SK-N-SH (cell line): ENCODE data around the gene AVPI1. TPM values are rescaled to one million over a fixed set of nuclear protein-coding genes. Genes with fewer than 3 reads are reported as not detected.

Source experiments
- CTCF ChIA-PET: fragments of 300-600, 350-600 bp; formaldehyde crosslinking; extraction: SDS; loops from one replicate; lab custom pipeline; 2021; lab: Yijun Ruan, JAX
- POLR2A ChIA-PET: fragments of 350-600 bp; sonication (Branson Sonifier 250); formaldehyde crosslinking; extraction: SDS; loops from one replicate; lab custom pipeline; 2020; ENCODE audit warnings: antibody characterized with exemption, inconsistent platforms; lab: Yijun Ruan, JAX
- DNase-seq: peaks from one replicate; pipeline ENCODE4 v3.0.0; 2012
- H2AFZ ChIP-seq: fragments of 200-600 bp; sonication (generic); 2 replicates; pipeline ENCODE4 v1.8.1; 2016; ENCODE audit warnings: antibody characterized with exemption, mild to moderate bottlenecking, low read depth
- H3F3A ChIP-seq: fragments of 200-600 bp; sonication (generic); replicated peaks from 2 replicates; pipeline ENCODE3; 2016; ENCODE audit warnings: antibody characterized with exemption, mild to moderate bottlenecking; ENCODE audit not compliant: insufficient read depth
- H3K27ac ChIP-seq, 2 experiments: fragments of 200-500 bp in 1 of 2; fragments of 200-600 bp in 1 of 2; sonication (Bioruptor generic) in 1 of 2; sonication (generic), shearing (Covaris generic) in 1 of 2; 2 replicates each; pipeline versions ENCODE4 v1.5.1 to v1.6.1; 2014 to 2016; ENCODE audit warnings: low read depth in 2 of 2, inconsistent platforms in 1 of 2, low read length in 1 of 2, mild to moderate bottlenecking in 1 of 2, mixed read lengths in 1 of 2
- H3K27me3 ChIP-seq: fragments of 200-600 bp; sonication (generic), shearing (Covaris generic); 2 replicates; pipeline ENCODE4 v1.6.1; 2016; ENCODE audit warnings: mixed run types; ENCODE audit not compliant: insufficient read depth
- H3K36me3 ChIP-seq, 2 experiments: fragments of 200-500 bp in 1 of 2; fragments of 200-600 bp in 1 of 2; sonication (Bioruptor generic) in 1 of 2; sonication (generic) in 1 of 2; replicated peaks in 1 of 2; 2 replicates each; pipeline versions ENCODE3 to v1.5.1; 2014 to 2016; ENCODE audit warnings: low read length in 1 of 2, mild to moderate bottlenecking in 1 of 2; ENCODE audit not compliant: insufficient read depth in 2 of 2, control insufficient read depth in 1 of 2
- H3K4me1 ChIP-seq, 2 experiments: fragments of 200-500 bp in 1 of 2; fragments of 200-600 bp in 1 of 2; sonication (Bioruptor generic) in 1 of 2; sonication (generic), shearing (Covaris generic) in 1 of 2; 2 replicates each; pipeline versions ENCODE4 v1.5.1 to v1.6.1; 2014 to 2016; ENCODE audit warnings: low read depth in 1 of 2, low read length in 1 of 2, mixed run types in 1 of 2; ENCODE audit not compliant: insufficient read depth in 2 of 2, control insufficient read depth in 1 of 2
- H3K4me2 ChIP-seq: fragments of 200-600 bp; sonication (generic), shearing (Covaris generic); 2 replicates; pipeline ENCODE4 v1.6.1; 2017; ENCODE audit warnings: mixed run types
- H3K4me3 ChIP-seq, 2 experiments: fragments of 200-500 bp in 1 of 2; fragments of 200-600 bp in 1 of 2; sonication (Bioruptor generic) in 1 of 2; sonication (generic), shearing (Covaris generic) in 1 of 2; 2 replicates each; pipeline versions ENCODE4 v1.5.1 to v1.8.1; 2014 to 2016; ENCODE audit warnings: low read depth in 2 of 2, inconsistent platforms in 1 of 2, low read length in 1 of 2, mild to moderate bottlenecking in 1 of 2, mixed read lengths in 1 of 2, moderate library complexity in 1 of 2
- H3K79me2 ChIP-seq: fragments of 200-600 bp; sonication (generic); 2 replicates; pipeline ENCODE4 v1.8.1; 2017; ENCODE audit warnings: mild to moderate bottlenecking; ENCODE audit not compliant: insufficient read depth
- H3K9ac ChIP-seq: fragments of 200-600 bp; sonication (generic); 2 replicates; pipeline ENCODE4 v1.6.1; 2017; ENCODE audit warnings: mixed run types
- H3K9me2 ChIP-seq: fragments of 200-600 bp; sonication (generic); 2 replicates; pipeline ENCODE4 v1.6.1; 2017; ENCODE audit warnings: mixed run types
- H3K9me3 ChIP-seq: fragments of 200-600 bp; sonication (generic); 2 replicates; pipeline ENCODE4 v1.6.1; 2017; ENCODE audit warnings: mixed run types, mild to moderate bottlenecking, moderate library complexity
- H4K20me1 ChIP-seq: fragments of 200-600 bp; sonication (generic); 2 replicates; pipeline ENCODE4 v1.6.1; 2017; ENCODE audit warnings: mild to moderate bottlenecking, mixed run types; ENCODE audit not compliant: insufficient read depth
- CHD2 ChIP-seq: fragments of 150-350 bp; IDR thresholded peaks from 2 replicates; pipeline ENCODE4 v1.6.1; 2018; ENCODE audit warnings: low read length; ENCODE audit not compliant: partially characterized antibody
- ELF1 ChIP-seq: IDR thresholded peaks from 2 replicates; pipeline ENCODE4 v1.4.0; 2012
- EZH2phosphoT487 ChIP-seq: fragments of 200-600 bp; sonication (generic); IDR thresholded peaks from 2 replicates; pipeline ENCODE4 v1.6.1; 2017; ENCODE audit warnings: low read depth, mixed run types, mild to moderate bottlenecking, antibody characterized with exemption, moderate library complexity, borderline replicate concordance
- FOSL2 ChIP-seq: IDR thresholded peaks from 2 replicates; pipeline ENCODE4 v1.4.0; 2012; ENCODE audit warnings: low read depth, mild to moderate bottlenecking, moderate library complexity, borderline replicate concordance
- FOXM1 ChIP-seq: IDR thresholded peaks from 2 replicates; pipeline ENCODE4 v1.4.0; 2012; ENCODE audit warnings: low read depth, mild to moderate bottlenecking
- GATA2 ChIP-seq: sonication (generic); formaldehyde crosslinking; IDR thresholded peaks from 2 replicates; pipeline ENCODE4 v1.5.0; 2020; ENCODE audit warnings: mild to moderate bottlenecking, missing genetic modification reagents
- JUND ChIP-seq: IDR thresholded peaks from 2 replicates; pipeline ENCODE4 v1.4.0; 2012
- MXI1 ChIP-seq: IDR thresholded peaks from 2 replicates; pipeline ENCODE4 v1.6.1; 2012; ENCODE audit warnings: mild to moderate bottlenecking, low read depth, low read length, improper control_type of control experiment
- NFIC ChIP-seq: IDR thresholded peaks from 2 replicates; pipeline ENCODE4 v1.4.0; 2012; ENCODE audit warnings: borderline replicate concordance
- NRF1 ChIP-seq: IDR thresholded peaks from 2 replicates; pipeline ENCODE4 v1.6.1; 2012; ENCODE audit warnings: low read depth, mild to moderate bottlenecking, low read length
- PBX3 ChIP-seq: IDR thresholded peaks from 2 replicates; pipeline ENCODE4; 2012
- RAD21 ChIP-seq: IDR thresholded peaks from 2 replicates; pipeline ENCODE4 v1.6.1; 2012; ENCODE audit warnings: mild to moderate bottlenecking, low read length
- RFX5 ChIP-seq: IDR thresholded peaks from 2 replicates; pipeline ENCODE4 v1.6.1; 2012; ENCODE audit warnings: mild to moderate bottlenecking, improper control_type of control experiment, low read length
- RXRA ChIP-seq: IDR thresholded peaks from 2 replicates; pipeline ENCODE4 v1.4.0; 2012; ENCODE audit warnings: low read depth, mild to moderate bottlenecking, borderline replicate concordance
- SIN3A ChIP-seq: IDR thresholded peaks from 2 replicates; pipeline ENCODE4 v1.6.1; 2012; ENCODE audit warnings: low read depth, mild to moderate bottlenecking, low read length, moderate library complexity, borderline replicate concordance
- SMC3 ChIP-seq: IDR thresholded peaks from 2 replicates; pipeline ENCODE4 v1.6.1; 2012; ENCODE audit warnings: low read depth, low read length, improper control_type of control experiment
- TCF12 ChIP-seq: IDR thresholded peaks from 2 replicates; pipeline ENCODE4 v1.4.0; 2012
- YY1 ChIP-seq: IDR thresholded peaks from 2 replicates; pipeline ENCODE4 v1.4.0; 2012; ENCODE audit warnings: low read depth, mild to moderate bottlenecking
- WGBS: methylation state at CpG from one replicate; pipeline ENCODE4 v1.1.6; 2017; ENCODE audit warnings: low lambda C conversion rate; 5-methylcytosine and 5-hydroxymethylcytosine counted together
- polyA plus RNA-seq, 3 experiments: library from polyadenylated mRNA; depleted of rRNA; stranded (reverse); fragments of >200 nt; gene quantifications; 2 replicates each; pipeline ENCODE4 v1.2.3, GENCODE V29; 2012
- TF ChIP-seq, protein P1 (sequence below): fragments of 200-600 bp; sonication (generic); IDR thresholded peaks from 2 replicates; pipeline ENCODE4 v1.6.1; 2017; ENCODE audit warnings: antibody characterized with exemption, mild to moderate bottlenecking, moderate library complexity
- TF ChIP-seq, protein P2 (sequence below): IDR thresholded peaks from 2 replicates; pipeline ENCODE4 v1.6.1; 2012; ENCODE audit warnings: mild to moderate bottlenecking, low read depth, low read length, moderate library complexity

The AVPI1 gene
- polyA plus RNA-seq, 1 of the 3 experiments (the other 2 are of a cell fraction): 6.3 TPM

GRCh38 chr10:97717627-97718026 is 30.6 kb upstream of the AVPI1 start:
- no peaks in the 10 kb centered on the region for H3K27me3 ChIP-seq
- TF ChIP-seq SIN3A: no peak
- TF ChIP-seq, protein P1, sequence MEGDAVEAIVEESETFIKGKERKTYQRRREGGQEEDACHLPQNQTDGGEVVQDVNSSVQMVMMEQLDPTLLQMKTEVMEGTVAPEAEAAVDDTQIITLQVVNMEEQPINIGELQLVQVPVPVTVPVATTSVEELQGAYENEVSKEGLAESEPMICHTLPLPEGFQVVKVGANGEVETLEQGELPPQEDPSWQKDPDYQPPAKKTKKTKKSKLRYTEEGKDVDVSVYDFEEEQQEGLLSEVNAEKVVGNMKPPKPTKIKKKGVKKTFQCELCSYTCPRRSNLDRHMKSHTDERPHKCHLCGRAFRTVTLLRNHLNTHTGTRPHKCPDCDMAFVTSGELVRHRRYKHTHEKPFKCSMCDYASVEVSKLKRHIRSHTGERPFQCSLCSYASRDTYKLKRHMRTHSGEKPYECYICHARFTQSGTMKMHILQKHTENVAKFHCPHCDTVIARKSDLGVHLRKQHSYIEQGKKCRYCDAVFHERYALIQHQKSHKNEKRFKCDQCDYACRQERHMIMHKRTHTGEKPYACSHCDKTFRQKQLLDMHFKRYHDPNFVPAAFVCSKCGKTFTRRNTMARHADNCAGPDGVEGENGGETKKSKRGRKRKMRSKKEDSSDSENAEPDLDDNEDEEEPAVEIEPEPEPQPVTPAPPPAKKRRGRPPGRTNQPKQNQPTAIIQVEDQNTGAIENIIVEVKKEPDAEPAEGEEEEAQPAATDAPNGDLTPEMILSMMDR: no peak
- TF ChIP-seq RAD21: no peak
- TF ChIP-seq ELF1: no peak
- TF ChIP-seq RFX5: no peak
- TF ChIP-seq PBX3: no peak
- TF ChIP-seq RXRA: no peak
- TF ChIP-seq, all 33 proteins: peak for 0
- Histone ChIP-seq H3K9me3 (no peaks in the 10 kb centered on the region), H3K27ac (no peak overlapping the region), H4K20me1 (peaks cover 22% of the 10 kb centered on the region), H3K4me3 (no peak overlapping the region), H3K4me1 (peaks cover 19 to 31% of the 10 kb centered on the region in 2 experiments; a peak in 3 of 4 replicates), H3K36me3 (peaks cover 20 to 25% of the 10 kb centered on the region in 2 experiments), H3F3A (peaks cover 3% of the 10 kb centered on the region), H3K9me2 (no peaks in the 10 kb centered on the region), H3K9ac (no peak overlapping the region), H3K4me2 (peak overlapping the region; percentile 17), H3K79me2 (peaks cover 36% of the 10 kb centered on the region), H2AFZ (no peak overlapping the region)
- no peak for DNase-seq
- CTCF ChIA-PET: interaction anchor here (2.2 to 25.0 kb wide), 4 partner anchors 9 to 41 kb away, joined by 9 to 687 read pairs (median 33); partner anchors contain the start of gene ZFYVE27
- POLR2A ChIA-PET: no interaction called here
- WGBS: 95% methylated on average over 7 of the region's 7 CpGs

DNA sequence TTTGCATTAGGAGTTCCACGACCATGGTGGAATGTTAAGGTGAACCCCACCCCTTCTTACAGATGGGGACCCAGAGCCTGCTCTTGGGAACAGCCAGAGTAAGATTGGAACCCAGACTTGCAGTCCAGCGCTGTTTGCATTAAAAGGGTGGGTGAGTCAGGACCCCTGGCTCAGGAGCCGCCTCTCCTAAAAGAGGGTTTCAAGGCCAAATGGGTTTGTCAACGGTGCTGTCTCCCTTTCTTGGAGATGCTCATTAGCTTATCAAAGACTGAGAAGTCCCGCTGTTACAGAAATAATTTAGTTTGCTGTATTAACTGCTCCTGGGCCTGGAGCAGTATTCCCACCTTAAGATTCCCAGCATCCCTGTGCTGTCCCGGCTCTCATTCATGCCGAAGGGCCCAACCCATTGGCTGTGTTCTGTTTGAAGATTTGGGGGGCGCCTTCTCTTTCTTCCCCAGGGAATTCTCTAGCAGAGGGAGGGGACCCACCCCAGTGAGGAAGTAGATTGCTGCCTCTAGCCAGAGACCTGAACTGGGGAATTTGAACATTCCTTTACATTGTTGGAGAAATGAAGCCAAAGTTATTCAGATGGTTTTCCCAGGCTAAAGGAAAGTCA is 28.3 kb upstream of the AVPI1 start:
- H3K4me1 ChIP-seq: peaks cover 19 to 31% of the 10 kb centered on the region in 2 experiments; a peak in 3 of 4 replicates
- ChIA-PET CTCF (interaction anchor here (1.0 to 25.0 kb wide), 5 partner anchors 14 to 144 kb away, joined by 3 to 687 read pairs (median 7); partner anchors contain the start of genes ANKRD2 and ZFYVE27), POLR2A (interaction anchor here (0.9 to 2.7 kb wide), 4 partner anchors 10 to 29 kb away, joined by 4 to 21 read pairs (median 5); partner anchors contain the start of genes AVPI1 and ZFYVE27)
- no peak for DNase-seq
- no peaks in the 10 kb centered on the region for H3K9me3 ChIP-seq
- H3F3A ChIP-seq: peaks cover 3% of the 10 kb centered on the region
- TF ChIP-seq CHD2 (no peak), YY1 (no peak), SMC3 (no peak), MXI1 (no peak), NRF1 (no peak), NFIC (no peak), EZH2phosphoT487 (no peak), TCF12 (no peak), RXRA (no peak), JUND (no peak), FOXM1 (no peak), GATA2 (CRISPR knock-in tag) (no peak), FOSL2 (no peak)
- TF ChIP-seq, protein P2, sequence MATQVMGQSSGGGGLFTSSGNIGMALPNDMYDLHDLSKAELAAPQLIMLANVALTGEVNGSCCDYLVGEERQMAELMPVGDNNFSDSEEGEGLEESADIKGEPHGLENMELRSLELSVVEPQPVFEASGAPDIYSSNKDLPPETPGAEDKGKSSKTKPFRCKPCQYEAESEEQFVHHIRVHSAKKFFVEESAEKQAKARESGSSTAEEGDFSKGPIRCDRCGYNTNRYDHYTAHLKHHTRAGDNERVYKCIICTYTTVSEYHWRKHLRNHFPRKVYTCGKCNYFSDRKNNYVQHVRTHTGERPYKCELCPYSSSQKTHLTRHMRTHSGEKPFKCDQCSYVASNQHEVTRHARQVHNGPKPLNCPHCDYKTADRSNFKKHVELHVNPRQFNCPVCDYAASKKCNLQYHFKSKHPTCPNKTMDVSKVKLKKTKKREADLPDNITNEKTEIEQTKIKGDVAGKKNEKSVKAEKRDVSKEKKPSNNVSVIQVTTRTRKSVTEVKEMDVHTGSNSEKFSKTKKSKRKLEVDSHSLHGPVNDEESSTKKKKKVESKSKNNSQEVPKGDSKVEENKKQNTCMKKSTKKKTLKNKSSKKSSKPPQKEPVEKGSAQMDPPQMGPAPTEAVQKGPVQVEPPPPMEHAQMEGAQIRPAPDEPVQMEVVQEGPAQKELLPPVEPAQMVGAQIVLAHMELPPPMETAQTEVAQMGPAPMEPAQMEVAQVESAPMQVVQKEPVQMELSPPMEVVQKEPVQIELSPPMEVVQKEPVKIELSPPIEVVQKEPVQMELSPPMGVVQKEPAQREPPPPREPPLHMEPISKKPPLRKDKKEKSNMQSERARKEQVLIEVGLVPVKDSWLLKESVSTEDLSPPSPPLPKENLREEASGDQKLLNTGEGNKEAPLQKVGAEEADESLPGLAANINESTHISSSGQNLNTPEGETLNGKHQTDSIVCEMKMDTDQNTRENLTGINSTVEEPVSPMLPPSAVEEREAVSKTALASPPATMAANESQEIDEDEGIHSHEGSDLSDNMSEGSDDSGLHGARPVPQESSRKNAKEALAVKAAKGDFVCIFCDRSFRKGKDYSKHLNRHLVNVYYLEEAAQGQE: no peak
- WGBS: 81% methylated on average over 8 of the region's 8 CpGs
- H4K20me1 ChIP-seq: peaks cover 22% of the 10 kb centered on the region
- H3K27ac ChIP-seq: peak overlapping the region in 1 of 2 experiments; percentile 64; a peak in 1 of 4 replicates
- H3K36me3 ChIP-seq: peaks cover 20 to 25% of the 10 kb centered on the region in 2 experiments
- no peaks in the 10 kb centered on the region for H3K9me2 ChIP-seq
- H3K4me3 ChIP-seq: peak overlapping the region; percentile 64 to 71
- H3K9ac ChIP-seq: peak overlapping the region; percentile 86
- H3K79me2 ChIP-seq: peaks cover 35% of the 10 kb centered on the region
- no peaks in the 10 kb centered on the region for H3K27me3 ChIP-seq
- H3K4me2 ChIP-seq: peak overlapping the region; percentile 90
- H2AFZ ChIP-seq: no peak overlapping the region
